Stomach smooth muscle (tissue), 2 donors: ENCODE data around the gene MAN1C1.

Source experiments
- H3K27ac ChIP-seq: one replicate; pipeline ENCODE4 v1.7.0; 2013; ENCODE audit warnings: mild to moderate bottlenecking, low read length, inconsistent platforms
- H3K27me3 ChIP-seq, 2 donors: one replicate each; pipeline ENCODE4 v1.7.0; 2013; ENCODE audit warnings: low read length in 2 of 2; ENCODE audit not compliant: insufficient read depth in 2 of 2, control insufficient read depth in 1 of 2
- H3K36me3 ChIP-seq, 2 donors: one replicate each; pipeline ENCODE4 v1.7.0; 2013; ENCODE audit warnings: low read length in 2 of 2; ENCODE audit not compliant: control insufficient read depth in 2 of 2, insufficient read depth in 2 of 2
- H3K4me1 ChIP-seq: one replicate; pipeline ENCODE4 v1.7.0; 2013; ENCODE audit warnings: low read length; ENCODE audit not compliant: control insufficient read depth, insufficient read depth
- H3K4me3 ChIP-seq, 2 donors: one replicate each; pipeline ENCODE4 v1.7.0; 2013; ENCODE audit warnings: low read length in 2 of 2
- H3K9ac ChIP-seq, 2 donors: one replicate each; pipeline ENCODE4 v1.7.0; 2013; ENCODE audit warnings: low read length in 2 of 2, mild to moderate bottlenecking in 1 of 2
- H3K9me3 ChIP-seq, 2 donors: one replicate each; pipeline ENCODE4 v1.7.0; 2013; ENCODE audit warnings: low read length in 2 of 2; ENCODE audit not compliant: control insufficient read depth in 2 of 2
- donor health status: healthy.
- donor health status: Pancreatic carcinoma.

Gene MAN1C1

GRCh38 chr1:25769625-25770383, 153.2 kb downstream of the MAN1C1 start:
- Histone ChIP-seq H3K9ac (no peak overlapping the region), H3K27ac (no peak overlapping the region), H3K4me1 (peaks cover 32% of the 10 kb centered on the region), H3K27me3 (no peaks in the 10 kb centered on the region), H3K4me3 (no peak overlapping the region), H3K36me3 (peaks cover 3 to 13% of the 10 kb centered on the region in 2 donors), H3K9me3 (no peaks in the 10 kb centered on the region)

- H3K9ac ChIP-seq: no peak overlapping the region
- H3K36me3 ChIP-seq: peaks cover 3 to 13% of the 10 kb centered on the region in 2 donors
- no peaks in the 10 kb centered on the region for H3K27me3 ChIP-seq
- peaks cover 33% of the 10 kb centered on the region for H3K4me1 ChIP-seq
- no peak overlapping the region for H3K4me3 ChIP-seq
- H3K27ac ChIP-seq: no peak overlapping the region
- H3K9me3 ChIP-seq: no peaks in the 10 kb centered on the region
These were observed 154.1 kb downstream of the MAN1C1 start for GRCh38 chr1:25770541-25771220.

GRCh38 chr1:25771221-25772114, 154.9 kb downstream of the MAN1C1 start:
- Histone ChIP-seq H3K4me1 (peaks cover 33% of the 10 kb centered on the region), H3K27ac (no peak overlapping the region), H3K36me3 (peaks cover 3 to 15% of the 10 kb centered on the region in 2 donors), H3K9me3 (no peaks in the 10 kb centered on the region), H3K4me3 (no peak overlapping the region), H3K27me3 (no peaks in the 10 kb centered on the region), H3K9ac (no peak overlapping the region)

- H3K36me3 ChIP-seq: peaks cover 3 to 16% of the 10 kb centered on the region in 2 donors
- H3K4me3 ChIP-seq: no peak overlapping the region
- H3K4me1 ChIP-seq: peaks cover 33% of the 10 kb centered on the region
- H3K9me3 ChIP-seq: no peaks in the 10 kb centered on the region
- H3K27ac ChIP-seq: no peak overlapping the region
- H3K27me3 ChIP-seq: no peaks in the 10 kb centered on the region
- H3K9ac ChIP-seq: no peak overlapping the region
These were observed 155.6 kb downstream of the MAN1C1 start for GRCh38 chr1:25772164-25772563.

GRCh38 chr1:25772692-25773245, 156.2 kb downstream of the MAN1C1 start:
- Histone ChIP-seq H3K4me3 (no peak overlapping the region), H3K9ac (no peak overlapping the region), H3K36me3 (peaks cover 3 to 16% of the 10 kb centered on the region in 2 donors), H3K4me1 (peaks cover 33% of the 10 kb centered on the region), H3K9me3 (no peaks in the 10 kb centered on the region), H3K27ac (no peak overlapping the region), H3K27me3 (no peaks in the 10 kb centered on the region)

- peaks cover 3 to 16% of the 10 kb centered on the region in 2 donors for H3K36me3 ChIP-seq
- no peaks in the 10 kb centered on the region for H3K27me3 ChIP-seq
- no peak overlapping the region for H3K4me3 ChIP-seq
- H3K9me3 ChIP-seq: no peaks in the 10 kb centered on the region
- no peak overlapping the region for H3K27ac ChIP-seq
- H3K9ac ChIP-seq: no peak overlapping the region
- peaks cover 33% of the 10 kb centered on the region for H3K4me1 ChIP-seq
These were observed 157.0 kb downstream of the MAN1C1 start for GRCh38 chr1:25773441-25774125.

- no peaks in the 10 kb centered on the region for H3K27me3 ChIP-seq
- H3K36me3 ChIP-seq: peaks cover 3 to 13% of the 10 kb centered on the region in 2 donors
- H3K9ac ChIP-seq: no peak overlapping the region
- peak overlapping the region; percentile 11 for H3K27ac ChIP-seq
- H3K4me3 ChIP-seq: no peak overlapping the region
- H3K9me3 ChIP-seq: no peaks in the 10 kb centered on the region
- H3K4me1 ChIP-seq: peaks cover 33% of the 10 kb centered on the region
These were observed 157.7 kb downstream of the MAN1C1 start for GRCh38 chr1:25774206-25774803.

GRCh38 chr1:25774921-25775771, 158.6 kb downstream of the MAN1C1 start:
- peaks cover 29% of the 10 kb centered on the region for H3K4me1 ChIP-seq
- no peaks in the 10 kb centered on the region for H3K9me3 ChIP-seq
- H3K4me3 ChIP-seq: no peak overlapping the region
- H3K27me3 ChIP-seq: no peaks in the 10 kb centered on the region
- H3K9ac ChIP-seq: no peak overlapping the region
- H3K27ac ChIP-seq: no peak overlapping the region
- peaks cover 3 to 13% of the 10 kb centered on the region in 2 donors for H3K36me3 ChIP-seq

GRCh38 chr1:25779388-25779787, 162.8 kb downstream of the MAN1C1 start:
- Histone ChIP-seq H3K9me3 (no peaks in the 10 kb centered on the region), H3K27me3 (no peaks in the 10 kb centered on the region), H3K27ac (no peak overlapping the region), H3K9ac (no peak overlapping the region), H3K36me3 (peaks cover 0 to 3% of the 10 kb centered on the region in 2 donors), H3K4me1 (peaks cover 12% of the 10 kb centered on the region), H3K4me3 (no peak overlapping the region)
